ENCODE data around the gene TGIF1.
"Not testable (repeated sequence)": the region's sequence is repeated elsewhere in the genome, so short reads cannot be mapped to it uniquely, and the experiment has no call there.

The TGIF1 gene

DNA sequence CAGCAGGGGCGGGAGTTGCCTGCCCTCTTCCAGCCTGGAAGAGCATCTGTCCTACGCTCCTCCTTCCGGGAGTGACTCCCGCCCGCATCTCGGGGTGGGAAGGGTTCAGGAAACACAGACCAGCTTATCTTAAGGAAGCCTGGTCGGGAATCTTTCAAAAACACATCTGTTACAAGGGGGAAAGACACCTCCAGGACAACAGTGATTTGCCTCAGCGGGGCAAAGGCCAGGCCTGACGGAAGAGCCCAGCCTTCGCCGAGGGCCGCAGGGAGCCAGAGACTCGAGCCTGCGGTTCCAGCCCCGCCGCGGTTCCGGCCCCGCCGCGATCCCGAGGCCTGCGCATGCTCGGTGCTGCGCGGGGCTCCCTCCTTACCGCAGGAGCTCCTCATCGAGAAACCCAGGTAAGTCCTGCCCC lies 38.1 kb upstream of the TGIF1 start:
- no peaks in the 10 kb centered on the region for H3K4me1 ChIP-seq (ENCODE audit: insufficient read depth, low read length, poor library complexity, severe bottlenecking)
- no peaks in the 10 kb centered on the region for H4K20me1 ChIP-seq (ENCODE audit: insufficient read depth, low read length, poor library complexity, severe bottlenecking)
- no peaks in the 10 kb centered on the region for H3F3A ChIP-seq (ENCODE audit: low read depth)
- no peak overlapping the region for H3K4me2 ChIP-seq (ENCODE audit: low read depth, low read length, poor library complexity, severe bottlenecking)
- no peak overlapping the region for H2AFZ ChIP-seq (ENCODE audit: low read length)
- H3K79me2 ChIP-seq (ENCODE audit: insufficient read depth, low read length): no peaks in the 10 kb centered on the region
- H3K9me2 ChIP-seq (replicated peaks; ENCODE audit: low read depth, low read length): no peaks in the 10 kb centered on the region
- no peaks in the 10 kb centered on the region for H3K36me3 ChIP-seq (ENCODE audit: insufficient read depth, low read length)
- no peak overlapping the region for H3K4me3 ChIP-seq (ENCODE audit: low read length, poor library complexity, severe bottlenecking)
- H3K27me3 ChIP-seq (ENCODE audit: insufficient read depth, low read length, poor library complexity, severe bottlenecking): no peaks in the 10 kb centered on the region
- TF ChIP-seq EZH2phosphoT487 (IDR thresholded peaks at IDR 0.05; ENCODE audit: borderline replicate concordance): no peak
- TF ChIP-seq, protein P1, sequence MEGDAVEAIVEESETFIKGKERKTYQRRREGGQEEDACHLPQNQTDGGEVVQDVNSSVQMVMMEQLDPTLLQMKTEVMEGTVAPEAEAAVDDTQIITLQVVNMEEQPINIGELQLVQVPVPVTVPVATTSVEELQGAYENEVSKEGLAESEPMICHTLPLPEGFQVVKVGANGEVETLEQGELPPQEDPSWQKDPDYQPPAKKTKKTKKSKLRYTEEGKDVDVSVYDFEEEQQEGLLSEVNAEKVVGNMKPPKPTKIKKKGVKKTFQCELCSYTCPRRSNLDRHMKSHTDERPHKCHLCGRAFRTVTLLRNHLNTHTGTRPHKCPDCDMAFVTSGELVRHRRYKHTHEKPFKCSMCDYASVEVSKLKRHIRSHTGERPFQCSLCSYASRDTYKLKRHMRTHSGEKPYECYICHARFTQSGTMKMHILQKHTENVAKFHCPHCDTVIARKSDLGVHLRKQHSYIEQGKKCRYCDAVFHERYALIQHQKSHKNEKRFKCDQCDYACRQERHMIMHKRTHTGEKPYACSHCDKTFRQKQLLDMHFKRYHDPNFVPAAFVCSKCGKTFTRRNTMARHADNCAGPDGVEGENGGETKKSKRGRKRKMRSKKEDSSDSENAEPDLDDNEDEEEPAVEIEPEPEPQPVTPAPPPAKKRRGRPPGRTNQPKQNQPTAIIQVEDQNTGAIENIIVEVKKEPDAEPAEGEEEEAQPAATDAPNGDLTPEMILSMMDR (conservative IDR thresholded peaks at IDR 0.05; ENCODE audit: low read length): no peak
- H3K9me3 ChIP-seq (ENCODE audit: insufficient read depth, low read depth, low read length): no peaks in the 10 kb centered on the region
- H3K9ac ChIP-seq (ENCODE audit: low read depth, low read length, poor library complexity, severe bottlenecking): no peak overlapping the region

DNA sequence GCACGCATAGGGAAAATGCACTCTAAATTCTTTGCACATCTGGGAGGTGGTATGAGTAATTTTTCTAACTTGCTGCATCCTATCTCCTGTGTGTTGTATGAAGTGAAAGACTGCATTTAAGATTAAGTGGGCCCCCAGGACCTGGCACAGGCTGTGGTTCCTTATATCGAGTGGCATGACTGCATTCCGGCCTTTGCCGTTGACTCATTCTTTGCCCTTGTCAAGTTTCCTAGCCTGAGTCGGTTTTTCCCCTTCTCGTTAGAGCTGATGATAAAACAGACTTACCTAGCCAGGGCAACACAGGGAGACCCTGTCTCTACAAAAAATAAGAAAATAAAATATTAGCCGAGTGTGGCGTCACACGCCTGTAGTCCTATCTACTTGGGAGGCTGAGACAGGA lies 37.4 kb upstream of the TGIF1 start:
- H3K79me2 ChIP-seq (ENCODE audit: insufficient read depth, low read length); H4K20me1 ChIP-seq (ENCODE audit: insufficient read depth, low read length, poor library complexity, severe bottlenecking); H3K36me3 ChIP-seq (ENCODE audit: insufficient read depth, low read length); H3K9me2 ChIP-seq (replicated peaks; ENCODE audit: low read depth, low read length); H3K27me3 ChIP-seq (ENCODE audit: insufficient read depth, low read length, poor library complexity, severe bottlenecking); H3K4me3 ChIP-seq (ENCODE audit: low read length, poor library complexity, severe bottlenecking); H2AFZ ChIP-seq (ENCODE audit: low read length); H3K9ac ChIP-seq (ENCODE audit: low read depth, low read length, poor library complexity, severe bottlenecking); H3K4me2 ChIP-seq (ENCODE audit: low read depth, low read length, poor library complexity, severe bottlenecking); H3F3A ChIP-seq (ENCODE audit: low read depth); H3K4me1 ChIP-seq (ENCODE audit: insufficient read depth, low read length, poor library complexity, severe bottlenecking); H3K9me3 ChIP-seq (ENCODE audit: insufficient read depth, low read depth, low read length): not testable (repeated sequence)

DNA sequence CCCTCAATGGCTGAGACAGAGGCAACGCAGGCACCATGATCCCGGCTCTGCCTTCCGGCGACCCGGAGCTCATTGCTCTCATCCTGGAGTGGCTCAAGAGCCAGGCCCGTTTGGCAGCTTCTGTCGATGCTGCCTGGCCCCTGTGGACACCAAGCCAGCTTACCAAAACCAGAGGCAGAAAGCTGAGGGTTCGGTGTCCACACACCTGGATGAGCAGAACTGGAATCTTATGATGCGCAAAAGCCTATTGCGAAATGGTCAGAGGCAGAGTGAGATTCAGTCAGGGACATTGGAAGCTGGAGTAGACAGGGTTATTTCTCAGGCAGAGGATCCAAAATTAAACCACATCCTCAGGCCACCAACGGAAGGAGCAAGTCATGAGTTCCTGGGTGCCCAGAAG lies 34.9 kb upstream of the TGIF1 start:
- H3K79me2 ChIP-seq (ENCODE audit: insufficient read depth, low read length): no peaks in the 10 kb centered on the region

DNA sequence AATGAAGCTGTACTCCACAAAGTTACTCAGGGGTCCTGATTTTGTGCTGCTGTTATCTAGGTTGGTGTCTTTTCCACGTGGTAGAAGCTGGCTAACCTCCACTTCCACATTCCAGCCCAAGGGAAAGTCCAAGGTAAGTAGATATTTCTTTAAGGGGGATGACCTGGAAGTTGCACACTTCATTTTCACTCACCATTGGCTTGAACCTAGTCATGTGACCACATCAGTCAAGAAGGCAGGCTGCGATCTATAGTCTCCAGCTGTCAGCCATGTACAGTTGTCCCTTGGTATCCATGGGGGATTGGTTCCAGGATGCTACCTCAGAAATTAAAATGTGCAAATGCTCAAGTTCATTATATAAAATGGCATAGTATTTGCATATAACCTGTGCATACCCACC lies 31.9 kb upstream of the TGIF1 start:
- Histone ChIP-seq H3K27me3 (ENCODE audit: insufficient read depth, low read length, poor library complexity, severe bottlenecking) (no peaks in the 10 kb centered on the region), H3F3A (ENCODE audit: low read depth) (no peaks in the 10 kb centered on the region), H3K4me3 (ENCODE audit: low read length, poor library complexity, severe bottlenecking) (no peak overlapping the region), H4K20me1 (ENCODE audit: insufficient read depth, low read length, poor library complexity, severe bottlenecking) (no peaks in the 10 kb centered on the region), H3K36me3 (ENCODE audit: insufficient read depth, low read length) (no peaks in the 10 kb centered on the region), H3K4me2 (ENCODE audit: low read depth, low read length, poor library complexity, severe bottlenecking) (no peak overlapping the region), H3K9me2 (replicated peaks; ENCODE audit: low read depth, low read length) (no peaks in the 10 kb centered on the region), H3K9me3 (ENCODE audit: insufficient read depth, low read depth, low read length) (no peaks in the 10 kb centered on the region), H3K9ac (ENCODE audit: low read depth, low read length, poor library complexity, severe bottlenecking) (no peak overlapping the region), H3K4me1 (ENCODE audit: insufficient read depth, low read length, poor library complexity, severe bottlenecking) (no peaks in the 10 kb centered on the region), H2AFZ (ENCODE audit: low read length) (no peak overlapping the region), H3K79me2 (ENCODE audit: insufficient read depth, low read length) (no peaks in the 10 kb centered on the region)
- no peak for TF ChIP-seq EZH2phosphoT487 (IDR thresholded peaks at IDR 0.05; ENCODE audit: borderline replicate concordance)
- TF ChIP-seq, protein P1 (conservative IDR thresholded peaks at IDR 0.05; ENCODE audit: low read length): no peak

More for the DNA sequence above, 34.9 kb upstream of the TGIF1 start:
- H3K9me2 ChIP-seq (replicated peaks; ENCODE audit: low read depth, low read length): no peaks in the 10 kb centered on the region
- H3K9me3 ChIP-seq (ENCODE audit: insufficient read depth, low read depth, low read length): no peaks in the 10 kb centered on the region
- no peak overlapping the region for H3K4me3 ChIP-seq (ENCODE audit: low read length, poor library complexity, severe bottlenecking)
- H3K9ac ChIP-seq (ENCODE audit: low read depth, low read length, poor library complexity, severe bottlenecking): no peak overlapping the region
- H4K20me1 ChIP-seq (ENCODE audit: insufficient read depth, low read length, poor library complexity, severe bottlenecking): no peaks in the 10 kb centered on the region
- H3K4me2 ChIP-seq (ENCODE audit: low read depth, low read length, poor library complexity, severe bottlenecking): no peak overlapping the region
- H2AFZ ChIP-seq (ENCODE audit: low read length): no peak overlapping the region
- H3K4me1 ChIP-seq (ENCODE audit: insufficient read depth, low read length, poor library complexity, severe bottlenecking): no peaks in the 10 kb centered on the region
- H3F3A ChIP-seq (ENCODE audit: low read depth): no peaks in the 10 kb centered on the region
- no peaks in the 10 kb centered on the region for H3K27me3 ChIP-seq (ENCODE audit: insufficient read depth, low read length, poor library complexity, severe bottlenecking)
- no peaks in the 10 kb centered on the region for H3K36me3 ChIP-seq (ENCODE audit: insufficient read depth, low read length)
- TF ChIP-seq, protein P1 (conservative IDR thresholded peaks at IDR 0.05; ENCODE audit: low read length): no peak
- TF ChIP-seq EZH2phosphoT487 (IDR thresholded peaks at IDR 0.05; ENCODE audit: borderline replicate concordance): no peak

All from Loucy (cell line).